Limb (tissue), 2 donors: ENCODE data around the gene PAX8.

Source experiments
- DNase-seq, 2 donors: peaks; one replicate each; pipeline ENCODE4 v3.0.0-alpha.2; 2016; ENCODE audit errors: extremely low spot score in 2 of 2

PAX8 gene

DNA sequence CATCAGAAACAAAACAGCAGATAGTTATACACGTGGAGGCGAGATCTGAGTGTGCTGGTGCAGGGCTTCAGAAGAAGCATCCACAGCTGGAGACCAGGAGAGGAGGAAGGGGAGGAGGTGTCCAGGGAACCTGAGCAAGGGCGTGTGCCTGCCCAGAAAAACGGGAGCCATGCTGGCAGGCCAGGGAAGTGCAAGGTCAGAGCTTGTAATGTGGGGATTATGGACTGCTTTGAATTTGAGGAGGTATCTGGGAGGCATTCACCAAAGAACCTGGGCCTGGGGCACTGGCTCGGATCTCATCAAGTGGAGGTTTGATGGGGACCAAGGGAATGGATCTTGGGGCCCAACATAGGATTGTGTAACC, 92.3 kb downstream of the PAX8 start:
- no peak for DNase-seq

- DNase-seq, result no peak
Measured at GRCh38 chr2:113185664-113186432, 92.9 kb downstream of the PAX8 start.

DNA sequence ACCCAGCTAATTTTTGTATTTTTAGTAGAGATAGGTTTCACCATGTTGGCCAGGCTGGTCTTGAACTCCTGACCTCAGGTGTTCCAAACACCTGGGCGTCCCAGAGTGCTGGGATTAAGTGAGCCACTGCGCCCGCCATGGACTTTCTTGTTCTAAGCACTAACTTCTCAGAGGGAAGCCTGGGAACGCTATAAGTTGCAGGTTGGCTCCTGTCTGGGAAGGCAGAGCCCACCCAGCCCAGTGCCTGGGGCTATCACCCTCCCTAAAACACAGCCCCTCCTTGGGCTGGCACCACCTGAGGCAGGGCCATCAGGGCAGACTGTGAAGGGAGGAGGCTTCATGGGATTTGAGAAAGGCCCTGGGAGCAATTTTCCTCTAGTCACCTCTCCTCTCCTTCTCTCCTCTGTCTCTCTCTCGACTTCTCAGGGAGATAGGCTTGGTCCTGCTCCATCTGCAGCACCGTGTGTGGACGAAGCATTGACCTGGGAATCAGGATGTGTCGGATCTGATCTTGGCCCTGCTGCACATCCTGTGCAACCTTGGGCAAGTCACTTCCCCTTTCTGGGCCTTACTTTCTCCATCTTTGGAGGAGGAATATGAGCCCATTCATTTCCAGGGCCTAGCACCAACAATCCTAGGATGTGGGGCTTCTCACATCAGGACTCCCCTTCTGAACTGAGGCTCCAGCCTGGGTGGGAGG, 94.0 kb downstream of the PAX8 start:
- no peak for DNase-seq

DNA sequence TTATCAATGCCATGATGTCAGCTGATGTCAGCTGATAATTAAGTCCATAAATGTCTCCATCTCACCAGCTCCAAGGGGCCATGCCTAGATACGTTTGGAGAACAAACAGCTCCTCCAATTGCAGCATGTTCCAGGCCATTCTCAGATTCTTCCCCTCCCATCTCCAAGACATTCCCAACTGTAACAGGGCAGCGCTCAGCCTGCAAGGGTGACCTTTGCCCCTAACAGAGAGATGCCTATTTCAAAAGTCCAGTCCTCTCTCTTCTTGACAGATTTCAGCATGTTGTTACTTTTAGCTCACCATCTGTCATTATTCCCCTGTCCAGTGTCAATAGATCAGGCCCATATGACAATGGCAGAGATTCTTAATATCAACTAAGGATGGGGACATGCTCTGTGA, 95.0 kb downstream of the PAX8 start:
- no peak for DNase-seq

DNA sequence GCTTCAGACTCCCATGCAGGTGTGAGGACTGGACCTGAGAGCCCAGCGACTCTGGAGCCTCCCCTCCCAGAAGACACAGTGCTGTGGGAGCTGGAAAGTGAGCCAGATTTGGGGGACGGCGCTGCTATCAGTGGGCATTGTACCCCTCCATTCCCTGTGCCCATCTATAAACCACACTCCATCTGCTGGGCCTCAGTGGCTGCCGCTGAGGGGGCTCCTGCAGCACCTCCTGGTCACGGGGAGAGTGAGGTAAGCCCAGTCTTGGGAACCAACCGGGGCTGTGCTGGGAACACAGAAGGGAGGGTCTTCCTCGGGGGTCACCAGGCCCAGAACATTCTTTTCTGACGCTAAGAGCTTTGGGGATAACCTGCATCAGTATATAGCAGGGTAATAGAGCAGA, 95.5 kb downstream of the PAX8 start:
- no peak for DNase-seq

DNA sequence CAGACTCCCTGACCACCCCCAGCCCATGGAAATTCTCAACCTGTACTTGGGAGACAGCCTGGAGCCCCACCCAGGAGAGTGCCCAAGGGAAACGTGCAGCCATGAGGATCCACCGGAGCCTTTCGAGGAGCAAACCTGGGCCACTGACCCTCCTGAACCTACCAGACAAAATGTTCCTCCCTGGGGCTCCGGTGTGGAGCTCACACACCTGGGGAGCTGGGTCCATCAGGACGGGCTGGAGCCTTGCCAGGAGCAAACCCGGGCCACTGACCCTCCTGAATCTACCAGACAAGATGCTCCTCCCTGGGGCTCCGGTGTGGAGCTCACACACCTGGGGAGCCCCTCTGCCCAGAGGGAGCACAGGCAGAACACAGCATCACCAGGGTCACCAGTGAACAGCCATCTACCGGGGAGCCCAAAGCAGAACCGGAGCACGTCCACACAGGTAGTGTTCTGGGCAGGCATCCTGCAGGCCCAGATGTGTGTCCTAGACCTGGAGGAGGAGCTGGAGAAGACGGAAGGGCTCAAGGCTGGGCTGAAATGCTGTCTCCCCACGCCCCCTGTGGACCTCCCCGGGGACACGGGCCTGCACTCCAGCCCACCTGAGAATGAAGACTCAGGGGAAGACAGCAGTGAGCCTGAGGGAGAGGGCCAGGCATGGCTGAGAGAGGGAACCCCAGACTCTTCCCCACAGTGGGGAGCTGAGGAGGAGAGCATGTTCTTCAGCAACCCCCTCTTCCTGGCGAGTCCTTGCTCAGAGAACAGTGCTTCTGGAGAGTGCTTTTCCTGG, 96.1 kb downstream of the PAX8 start:
- DNase-seq, result no peak

DNA sequence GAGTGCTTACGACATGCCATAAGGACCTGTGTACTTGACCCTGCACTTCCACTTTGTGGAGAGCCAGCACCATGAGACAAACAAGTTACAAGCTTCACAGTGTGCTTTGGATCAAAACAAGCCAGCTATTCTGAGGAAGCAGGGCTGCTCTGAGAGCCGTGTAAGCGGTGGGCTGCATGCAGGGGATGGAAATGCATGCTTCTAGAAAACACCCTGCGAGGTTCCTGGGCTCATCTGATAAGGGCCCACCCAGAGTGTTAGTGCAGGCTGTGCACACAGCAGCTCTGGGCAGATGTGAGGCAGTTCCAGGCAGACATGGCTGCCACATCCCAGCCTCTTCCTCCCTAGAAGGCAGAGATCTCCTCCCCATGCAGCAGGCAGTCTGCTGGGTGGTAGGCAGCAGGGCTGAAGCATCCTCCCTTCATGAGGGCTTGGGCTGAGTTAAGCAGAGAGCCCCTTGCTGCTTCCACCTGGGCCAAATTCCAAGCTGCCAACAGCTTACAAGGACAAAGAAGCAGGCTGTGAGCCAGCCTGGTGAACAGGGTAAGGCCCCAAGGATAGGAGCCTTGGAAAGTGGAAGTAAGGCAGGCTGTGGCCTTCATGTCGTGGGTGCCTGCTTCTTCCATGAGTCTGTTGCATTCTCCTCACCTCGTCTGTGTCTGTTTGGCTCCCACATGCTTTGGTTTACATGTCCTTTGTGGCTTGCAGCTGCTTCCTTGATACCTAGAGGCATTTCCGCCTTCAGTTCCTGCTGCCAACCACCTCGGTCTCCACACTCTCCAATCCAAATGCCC, 97.3 kb downstream of the PAX8 start:
- no peak for DNase-seq

DNA sequence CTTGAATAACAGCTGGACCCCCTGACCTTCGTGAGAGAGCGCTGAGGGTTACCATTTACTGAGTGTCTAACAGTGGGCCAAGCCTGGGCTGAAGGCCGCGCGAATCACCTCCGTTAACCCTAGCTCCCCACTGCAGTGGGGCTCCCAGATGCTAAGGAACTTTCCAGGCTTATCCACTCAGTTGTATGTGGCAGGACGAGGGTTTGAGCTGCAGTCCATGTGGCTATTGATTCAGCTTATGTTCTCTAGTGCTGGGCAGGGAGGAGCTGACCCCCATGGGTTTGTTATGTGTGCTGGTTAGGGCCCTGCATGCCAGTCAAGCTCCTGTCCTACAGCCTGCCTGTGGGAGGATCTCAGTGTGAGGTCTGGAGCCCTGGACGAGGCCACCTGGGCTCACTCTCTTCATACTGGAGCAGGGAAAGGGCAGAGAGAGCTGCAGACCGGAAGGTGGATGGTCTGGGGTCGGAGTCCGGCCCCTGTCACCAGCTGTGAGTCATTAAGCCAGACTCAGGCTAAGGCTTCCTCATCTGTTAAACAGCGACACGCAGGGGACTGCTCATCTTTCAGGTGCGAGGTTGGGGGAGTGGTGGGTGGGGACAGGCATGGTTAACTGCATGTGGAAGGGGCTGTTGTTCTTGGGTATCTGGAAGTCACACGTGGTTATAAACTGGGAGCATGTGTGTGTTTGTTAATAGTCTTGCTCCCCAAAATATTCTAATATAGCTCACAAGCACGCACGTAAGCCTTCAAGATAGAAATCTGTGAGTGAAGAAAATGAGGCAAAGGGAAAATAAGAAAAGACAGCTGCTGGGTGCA, 98.4 kb downstream of the PAX8 start:
- DNase-seq, result no peak

GRCh38 chr2:113179446-113180045, 99.2 kb downstream of the PAX8 start:
- DNase-seq, result no peak

- DNase-seq, result no peak
Measured at GRCh38 chr2:113178891-113179290, 99.8 kb downstream of the PAX8 start.

GRCh38 chr2:113178069-113178746, 100.5 kb downstream of the PAX8 start:
- DNase-seq, result no peak

DNA sequence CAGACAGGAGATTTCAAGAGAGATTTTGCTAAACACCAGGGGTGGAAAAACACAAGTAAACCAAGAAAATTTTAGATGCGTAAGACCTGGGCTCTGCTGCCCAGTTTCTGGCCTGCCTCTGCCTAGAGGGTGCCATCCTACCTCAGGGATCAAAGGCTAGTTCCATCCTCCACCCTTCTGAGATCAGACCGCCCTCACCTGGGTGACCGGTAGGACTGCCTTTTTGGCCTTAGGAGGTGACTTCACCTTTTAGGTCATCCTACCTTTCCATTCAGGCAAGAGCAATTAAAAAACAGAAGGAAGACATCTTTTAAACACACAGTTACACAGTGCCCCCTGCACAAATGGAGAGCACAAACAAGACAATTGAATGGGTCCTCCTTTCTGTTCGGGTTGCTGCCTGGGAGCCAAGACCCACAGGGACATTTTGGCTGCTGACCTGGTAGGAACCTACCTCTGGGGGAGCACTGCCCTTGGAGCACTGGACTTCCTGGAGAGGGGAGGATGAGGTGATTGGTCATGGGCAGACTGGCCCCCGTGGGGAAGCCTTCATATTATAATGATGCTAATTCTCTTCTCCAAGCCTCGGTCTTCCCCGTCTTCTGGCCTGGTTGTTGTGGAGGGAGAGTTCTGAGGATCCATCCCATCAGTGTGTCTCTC, 101.9 kb downstream of the PAX8 start:
- no peak for DNase-seq

- no peak for DNase-seq
Measured at GRCh38 chr2:113175736-113176695, 102.7 kb downstream of the PAX8 start.

- DNase-seq, result no peak
Measured at GRCh38 chr2:113175042-113175628, 103.6 kb downstream of the PAX8 start.

GRCh38 chr2:113174376-113174750, 104.4 kb downstream of the PAX8 start:
- DNase-seq, result no peak

GRCh38 chr2:113173542-113174375, 105.0 kb downstream of the PAX8 start, which contains the start of gene PSD4:
PSD4 (plus strand) TSS chr2:113173971; CDS start chr2:113182457, 8,486 bp downstream.
- no peak for DNase-seq
